Measurements from ENCODE around the gene LRRC4.

LRRC4 gene

GRCh38 chr7:127993987-127994386, 37.2 kb downstream of the LRRC4 start:
- H4K20me1 ChIP-seq (ENCODE audit: insufficient read depth, low read length), result no peaks in the 10 kb centered on the region
- peaks cover 64% of the 10 kb centered on the region for H3K79me2 ChIP-seq (ENCODE audit: low read length)
- H3K36me3 ChIP-seq (replicated peaks; ENCODE audit: insufficient read depth, low read length), result peaks cover 5% of the 10 kb centered on the region
- no peak overlapping the region for H3K27ac ChIP-seq (ENCODE audit: low read length)
- H3K9ac ChIP-seq (ENCODE audit: low read length), result no peak overlapping the region
- no peaks in the 10 kb centered on the region for H3K9me3 ChIP-seq (replicated peaks; ENCODE audit: insufficient read depth, low read length)
- no peak for TF ChIP-seq CTCF (IDR thresholded peaks at IDR 0.05; ENCODE audit: low read length)
- TF ChIP-seq EZH2 (optimal IDR thresholded peaks at IDR 0.05; ENCODE audit: low read depth, low read length), result no peak
- TF ChIP-seq EZH2phosphoT487 (IDR thresholded peaks at IDR 0.05; ENCODE audit: low read length), result no peak
- no peak overlapping the region for H2AFZ ChIP-seq (ENCODE audit: low read length)
- no peak overlapping the region for H3K4me3 ChIP-seq (ENCODE audit: low read length)
- 0 out of 2 replicates have a peak, but pooled peaks cover 3% of the 10 kb centered on the region for H3F3A ChIP-seq (ENCODE audit: insufficient read depth, low read length)
- H3K27me3 ChIP-seq (replicated peaks; ENCODE audit: insufficient read depth, low read length), result no peaks in the 10 kb centered on the region
- H3K4me2 ChIP-seq (ENCODE audit: low read depth, low read length), result no peak overlapping the region
- DNase-seq, result no peak
- H3K9me2 ChIP-seq (replicated peaks; ENCODE audit: insufficient read depth, low read length), result no peaks in the 10 kb centered on the region
- H3K4me1 ChIP-seq (ENCODE audit: low read length), result no peaks in the 10 kb centered on the region

GRCh38 chr7:127993317-127993716, 37.9 kb downstream of the LRRC4 start:
- H3K27ac ChIP-seq (ENCODE audit: low read length), result no peak overlapping the region
- no peak overlapping the region for H2AFZ ChIP-seq (ENCODE audit: low read length)
- H3K9me3 ChIP-seq (replicated peaks; ENCODE audit: insufficient read depth, low read length), result no peaks in the 10 kb centered on the region
- H3K79me2 ChIP-seq (ENCODE audit: low read length), result peaks cover 63% of the 10 kb centered on the region
- no peak for DNase-seq
- H3K36me3 ChIP-seq (replicated peaks; ENCODE audit: insufficient read depth, low read length), result peaks cover 5% of the 10 kb centered on the region; the same call in 1 of the 2 replicates
- H3K9ac ChIP-seq (ENCODE audit: low read length), result no peak overlapping the region
- TF ChIP-seq EZH2phosphoT487 (IDR thresholded peaks at IDR 0.05; ENCODE audit: low read length) (no peak), EZH2 (optimal IDR thresholded peaks at IDR 0.05; ENCODE audit: low read depth, low read length) (no peak), CTCF (IDR thresholded peaks at IDR 0.05; ENCODE audit: low read length) (no peak)
- H3K4me1 ChIP-seq (ENCODE audit: low read length), result no peaks in the 10 kb centered on the region
- no peaks in the 10 kb centered on the region for H3K9me2 ChIP-seq (replicated peaks; ENCODE audit: insufficient read depth, low read length)
- H3K4me2 ChIP-seq (ENCODE audit: low read depth, low read length), result no peak overlapping the region
- no peaks in the 10 kb centered on the region for H3K27me3 ChIP-seq (replicated peaks; ENCODE audit: insufficient read depth, low read length)
- H4K20me1 ChIP-seq (ENCODE audit: insufficient read depth, low read length), result no peaks in the 10 kb centered on the region
- H3K4me3 ChIP-seq (ENCODE audit: low read length), result no peak overlapping the region
- H3F3A ChIP-seq (ENCODE audit: insufficient read depth, low read length), result 0 out of 2 replicates have a peak, but pooled peaks cover 3% of the 10 kb centered on the region

DNA sequence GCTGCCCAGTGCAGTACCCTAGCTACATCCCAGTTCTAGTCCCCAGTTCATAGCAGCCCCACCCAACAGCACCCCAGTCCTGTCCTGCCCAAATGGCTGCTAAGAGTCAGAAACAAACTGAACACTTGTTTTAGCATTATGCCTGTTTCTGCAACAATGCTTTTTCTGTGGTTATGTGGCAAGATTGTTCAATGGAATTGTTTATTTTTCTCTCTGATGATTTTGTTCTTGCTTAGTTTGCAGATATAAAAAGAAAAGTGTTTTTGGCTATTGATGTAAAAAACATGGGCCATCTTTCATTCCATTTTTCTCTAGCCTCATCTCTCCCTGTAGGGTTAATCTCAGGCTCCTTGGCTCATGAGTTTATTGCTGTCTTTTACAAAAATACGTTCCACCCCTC, 42.5 kb downstream of the LRRC4 start:
- Histone ChIP-seq H3K4me3 (ENCODE audit: low read length) (no peak overlapping the region), H3K4me2 (ENCODE audit: low read depth, low read length) (no peak overlapping the region), H3F3A (ENCODE audit: insufficient read depth, low read length) (no peaks in the 10 kb centered on the region), H3K79me2 (ENCODE audit: low read length) (peaks cover 76% of the 10 kb centered on the region), H4K20me1 (ENCODE audit: insufficient read depth, low read length) (no peaks in the 10 kb centered on the region), H3K9ac (ENCODE audit: low read length) (no peak overlapping the region), H3K9me3 (replicated peaks; ENCODE audit: insufficient read depth, low read length) (no peaks in the 10 kb centered on the region), H2AFZ (ENCODE audit: low read length) (no peak overlapping the region), H3K27ac (ENCODE audit: low read length) (no peak overlapping the region), H3K4me1 (ENCODE audit: low read length) (no peaks in the 10 kb centered on the region), H3K9me2 (replicated peaks; ENCODE audit: insufficient read depth, low read length) (no peaks in the 10 kb centered on the region), H3K36me3 (replicated peaks; ENCODE audit: insufficient read depth, low read length) (peaks cover 8% of the 10 kb centered on the region; the same call in 1 of the 2 replicates), H3K27me3 (replicated peaks; ENCODE audit: insufficient read depth, low read length) (no peaks in the 10 kb centered on the region)
- TF ChIP-seq CTCF (IDR thresholded peaks at IDR 0.05; ENCODE audit: low read length) (no peak), EZH2 (optimal IDR thresholded peaks at IDR 0.05; ENCODE audit: low read depth, low read length) (no peak), EZH2phosphoT487 (IDR thresholded peaks at IDR 0.05; ENCODE audit: low read length) (no peak)
- no peak for DNase-seq

All from MM.1S (cell line).